ENCODE results near the gene NRN1.
"Not testable (repeated sequence)": the region's sequence is repeated elsewhere in the genome, so short reads cannot be mapped to it uniquely, and the experiment has no call there.

NRN1 gene, protein sequence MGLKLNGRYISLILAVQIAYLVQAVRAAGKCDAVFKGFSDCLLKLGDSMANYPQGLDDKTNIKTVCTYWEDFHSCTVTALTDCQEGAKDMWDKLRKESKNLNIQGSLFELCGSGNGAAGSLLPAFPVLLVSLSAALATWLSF

DNA sequence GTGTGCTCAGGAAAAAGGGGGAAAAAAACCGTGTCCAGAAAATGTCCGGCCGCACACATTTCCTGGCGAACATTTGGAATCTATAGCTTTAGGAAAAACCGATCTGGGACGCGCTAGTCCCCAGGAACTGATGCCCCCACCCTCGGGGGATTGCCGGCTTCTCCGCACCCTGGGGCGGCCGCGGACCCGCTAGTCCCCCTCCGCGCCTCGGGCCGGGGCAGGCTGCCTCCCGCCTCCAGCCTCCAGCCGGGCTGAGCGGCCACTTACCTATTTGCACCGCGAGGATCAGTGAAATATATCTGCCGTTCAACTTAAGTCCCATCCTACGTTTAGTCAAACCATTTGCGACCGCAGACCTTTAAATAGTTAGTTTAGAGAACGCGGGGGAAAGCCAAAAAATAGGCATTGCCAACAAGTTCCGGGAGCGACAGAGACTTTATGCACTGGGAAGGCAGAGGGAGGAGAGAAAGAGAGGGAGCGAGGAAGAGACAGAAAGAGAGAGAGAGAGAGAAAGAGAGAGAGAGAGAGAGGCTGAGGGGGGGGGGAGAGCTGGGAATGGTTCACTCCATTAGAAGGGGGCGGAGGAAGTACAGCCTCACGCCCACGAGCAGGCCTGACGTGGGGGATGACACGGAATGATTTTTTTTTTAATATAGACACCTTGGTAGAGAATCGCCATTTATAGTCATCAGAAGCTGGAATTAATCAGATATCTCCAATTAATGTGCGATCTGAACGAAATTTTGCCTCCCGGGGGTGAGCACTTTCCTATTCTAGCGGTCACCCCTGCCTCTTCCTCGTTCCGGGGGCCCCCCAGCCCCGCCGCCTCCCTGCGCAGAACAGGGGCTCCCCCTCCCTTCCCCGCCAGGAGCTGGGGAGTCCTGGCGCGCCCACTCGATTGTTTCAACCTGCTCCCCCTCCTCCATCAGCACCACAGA, at the start of gene NRN1:
NRN1 (minus strand) TSS at position 498 of the 938 bp plus-strand sequence; CDS start at position 322, 176 bp downstream.
- DNase-seq (ENCODE audit: low read depth in 1 of 2, low spot score in 1 of 2) = no peak
- no peak for TF ChIP-seq JUND (IDR thresholded peaks at IDR 0.05; ENCODE audit: low read depth)
- in situ Hi-C loops (cut with HindIII; ENCODE audit: low pct_unique_long_range_greater_than_20kb, low sequenced_read_pairs) = no loop called here

DNA sequence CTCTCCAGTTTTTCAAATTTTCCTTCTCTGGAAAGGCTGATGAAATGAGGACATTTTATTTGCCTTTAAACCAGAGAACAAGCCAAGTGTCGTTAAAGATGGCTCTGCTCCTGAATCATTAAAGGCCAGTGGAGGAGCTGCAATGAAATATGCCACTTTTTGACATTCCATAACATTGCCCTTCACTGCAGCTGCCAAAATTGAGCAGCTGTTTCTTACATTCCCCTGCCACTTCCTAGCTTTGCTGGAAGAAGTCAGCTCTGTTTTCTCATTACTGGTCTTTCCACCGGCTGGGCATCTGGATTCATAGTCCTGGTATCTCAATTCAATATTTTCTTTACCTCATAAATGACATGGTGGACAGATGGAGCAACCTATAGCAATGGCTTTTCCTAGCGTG, 45.5 kb upstream of the NRN1 start:
- no peak for TF ChIP-seq JUND (IDR thresholded peaks at IDR 0.05; ENCODE audit: low read depth)
- in situ Hi-C loops (cut with HindIII; ENCODE audit: low pct_unique_long_range_greater_than_20kb, low sequenced_read_pairs) = no loop called here
- DNase-seq (ENCODE audit: low read depth in 1 of 2, low spot score in 1 of 2) = no peak

DNA sequence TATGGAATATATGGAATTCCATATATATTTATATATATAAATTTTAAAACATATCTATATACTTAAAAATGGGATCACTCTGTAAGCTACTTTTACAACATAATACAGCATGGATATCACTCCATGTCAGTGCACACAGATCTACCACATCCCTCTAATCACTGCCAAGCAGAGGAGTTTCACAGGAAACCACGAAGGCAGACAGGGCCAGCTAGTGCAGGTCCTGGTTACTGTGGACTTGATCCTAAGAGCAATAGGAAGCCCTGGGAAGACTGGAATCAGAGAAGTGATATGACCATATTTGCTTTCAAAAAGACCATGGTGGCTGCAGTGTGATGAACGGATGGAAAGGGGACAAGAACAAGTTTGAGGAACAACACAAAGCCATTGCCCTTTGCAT, 40.0 kb upstream of the NRN1 start:
- no peak for DNase-seq (ENCODE audit: low read depth in 1 of 2, low spot score in 1 of 2)
- no peak for TF ChIP-seq JUND (IDR thresholded peaks at IDR 0.05; ENCODE audit: low read depth)
- in situ Hi-C loops (cut with HindIII; ENCODE audit: low pct_unique_long_range_greater_than_20kb, low sequenced_read_pairs) = no loop called here

GRCh38 chr6:6039946-6040509, 33.3 kb upstream of the NRN1 start:
- no peak for DNase-seq (ENCODE audit: low read depth in 1 of 2, low spot score in 1 of 2)
- in situ Hi-C loops (cut with HindIII; ENCODE audit: low pct_unique_long_range_greater_than_20kb, low sequenced_read_pairs) = no loop called here
- TF ChIP-seq JUND (IDR thresholded peaks at IDR 0.05; ENCODE audit: low read depth) = no peak

DNA sequence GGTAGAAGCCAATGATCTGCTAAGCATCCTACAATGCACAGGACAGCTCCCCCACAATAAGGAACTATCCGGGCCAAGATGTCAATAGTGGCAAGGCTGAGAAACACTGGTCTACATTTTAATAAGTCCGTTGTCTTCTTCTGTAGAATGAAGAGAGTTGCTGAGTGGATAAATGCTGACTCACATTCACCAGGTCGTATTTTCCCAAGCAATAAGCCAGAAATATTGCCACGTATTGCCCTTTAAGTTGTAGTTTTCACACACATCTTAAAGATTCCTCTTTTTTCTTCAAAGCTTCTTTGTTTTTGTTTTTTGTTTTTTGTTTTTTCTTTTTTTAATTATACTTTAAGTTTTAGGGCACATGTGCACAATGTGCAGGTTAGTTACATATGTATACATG, 30.5 kb upstream of the NRN1 start:
- no peak for DNase-seq (ENCODE audit: low read depth in 1 of 2, low spot score in 1 of 2)
- no peak for TF ChIP-seq JUND (IDR thresholded peaks at IDR 0.05; ENCODE audit: low read depth)
- in situ Hi-C loops (cut with HindIII; ENCODE audit: low pct_unique_long_range_greater_than_20kb, low sequenced_read_pairs) = no loop called here

GRCh38 chr6:6033858-6034257, 27.1 kb upstream of the NRN1 start:
- DNase-seq (ENCODE audit: low read depth in 1 of 2, low spot score in 1 of 2) = no peak
- in situ Hi-C loops (cut with HindIII; ENCODE audit: low pct_unique_long_range_greater_than_20kb, low sequenced_read_pairs) = no loop called here
- TF ChIP-seq JUND (IDR thresholded peaks at IDR 0.05; ENCODE audit: low read depth) = no peak

- no peak for DNase-seq (ENCODE audit: low read depth in 1 of 2, low spot score in 1 of 2)
- TF ChIP-seq JUND (IDR thresholded peaks at IDR 0.05; ENCODE audit: low read depth) = no peak
- in situ Hi-C loops (cut with HindIII; ENCODE audit: low pct_unique_long_range_greater_than_20kb, low sequenced_read_pairs) = no loop called here
These were observed 19.9 kb upstream of the NRN1 start for GRCh38 chr6:6026513-6027205.

DNA sequence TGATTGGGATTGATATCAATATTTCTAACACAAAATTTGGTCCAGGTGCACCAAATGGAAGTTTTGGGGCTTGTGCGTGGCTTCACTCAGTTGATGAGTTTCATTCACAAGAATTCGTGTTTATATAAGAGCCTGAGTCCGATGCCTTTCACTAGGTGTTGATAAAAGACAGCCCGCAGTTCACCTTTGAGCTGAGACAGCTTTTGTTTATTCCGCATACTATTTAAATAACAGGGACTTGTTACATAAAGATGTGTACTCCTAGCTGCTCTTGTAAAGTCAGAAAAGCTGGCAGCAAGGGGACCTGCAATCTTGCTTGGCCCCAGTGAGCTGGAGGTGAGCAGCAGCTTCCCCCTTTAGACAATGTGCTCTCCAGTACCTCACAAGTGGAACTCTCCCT, 19.0 kb upstream of the NRN1 start:
- DNase-seq (ENCODE audit: low read depth in 1 of 2, low spot score in 1 of 2) = no peak
- no peak for TF ChIP-seq JUND (IDR thresholded peaks at IDR 0.05; ENCODE audit: low read depth)
- in situ Hi-C loops (cut with HindIII; ENCODE audit: low pct_unique_long_range_greater_than_20kb, low sequenced_read_pairs) = no loop called here

GRCh38 chr6:6024220-6024619, 17.5 kb upstream of the NRN1 start:
- DNase-seq (ENCODE audit: low read depth in 1 of 2, low spot score in 1 of 2) = peak in 1 of 2 experiments; percentile 12

GRCh38 chr6:6022841-6023240, 16.1 kb upstream of the NRN1 start:
- DNase-seq (ENCODE audit: low read depth in 1 of 2, low spot score in 1 of 2); in situ Hi-C loops (cut with HindIII; ENCODE audit: low pct_unique_long_range_greater_than_20kb, low sequenced_read_pairs): not testable (repeated sequence)

More at GRCh38 chr6:6024220-6024619, 17.5 kb upstream of the NRN1 start:
- TF ChIP-seq JUND (IDR thresholded peaks at IDR 0.05; ENCODE audit: low read depth) = no peak
- in situ Hi-C loops (cut with HindIII; ENCODE audit: low pct_unique_long_range_greater_than_20kb, low sequenced_read_pairs) = no loop called here

DNA sequence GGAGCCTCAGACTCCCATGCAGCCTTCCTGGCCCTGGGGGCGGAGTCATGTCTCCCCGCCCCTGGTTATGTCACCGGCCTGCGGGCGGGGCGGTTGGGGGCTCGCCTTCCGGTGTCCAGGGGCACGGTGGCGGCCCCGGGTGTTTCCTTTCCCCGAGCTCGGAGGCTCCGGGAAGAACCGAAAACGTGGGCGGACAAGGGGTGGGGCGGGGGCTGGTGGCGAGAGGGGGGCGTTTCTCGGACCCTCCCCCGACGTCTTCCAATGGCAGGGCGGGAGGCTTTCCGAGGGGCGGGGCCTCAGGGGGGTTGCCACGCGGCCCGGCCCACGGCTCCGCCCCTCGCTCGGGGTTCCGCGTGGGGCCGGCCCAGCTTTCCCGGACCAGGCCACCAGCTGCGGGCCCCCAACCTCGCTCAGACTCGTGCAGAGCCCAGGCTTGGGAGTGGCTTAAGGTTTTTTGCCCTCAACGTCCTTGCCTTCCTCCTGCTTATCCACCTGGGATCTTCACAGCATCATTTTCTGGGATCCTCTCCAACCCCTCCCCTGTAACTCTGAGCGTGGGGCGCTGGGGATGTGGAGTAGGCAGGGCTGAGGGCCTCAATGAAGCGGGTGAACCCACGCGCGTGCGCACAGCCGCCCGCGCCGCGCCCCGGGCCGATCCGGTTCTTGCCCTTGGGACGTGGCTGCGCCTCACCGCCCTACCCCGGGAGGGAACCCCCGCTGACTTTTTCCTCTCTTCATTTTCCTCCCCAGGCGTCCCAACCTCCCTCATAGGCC, 2.1 kb upstream of the NRN1 start:
- no peak for TF ChIP-seq JUND (IDR thresholded peaks at IDR 0.05; ENCODE audit: low read depth)
- in situ Hi-C loops (cut with HindIII; ENCODE audit: low pct_unique_long_range_greater_than_20kb, low sequenced_read_pairs) = no loop called here
- DNase-seq (ENCODE audit: low read depth in 1 of 2, low spot score in 1 of 2) = peak; percentile 75 to 82

- in situ Hi-C loops (cut with HindIII; ENCODE audit: low pct_unique_long_range_greater_than_20kb, low sequenced_read_pairs) = no loop called here
- no peak for TF ChIP-seq JUND (IDR thresholded peaks at IDR 0.05; ENCODE audit: low read depth)
These were observed 1.4 kb upstream of the NRN1 start for GRCh38 chr6:6008089-6008647.

More at GRCh38 chr6:6008089-6008647, 1.4 kb upstream of the NRN1 start:
- no peak for DNase-seq (ENCODE audit: low read depth in 1 of 2, low spot score in 1 of 2)
